ENCODE results near the gene PLEKHM2.

DNA sequence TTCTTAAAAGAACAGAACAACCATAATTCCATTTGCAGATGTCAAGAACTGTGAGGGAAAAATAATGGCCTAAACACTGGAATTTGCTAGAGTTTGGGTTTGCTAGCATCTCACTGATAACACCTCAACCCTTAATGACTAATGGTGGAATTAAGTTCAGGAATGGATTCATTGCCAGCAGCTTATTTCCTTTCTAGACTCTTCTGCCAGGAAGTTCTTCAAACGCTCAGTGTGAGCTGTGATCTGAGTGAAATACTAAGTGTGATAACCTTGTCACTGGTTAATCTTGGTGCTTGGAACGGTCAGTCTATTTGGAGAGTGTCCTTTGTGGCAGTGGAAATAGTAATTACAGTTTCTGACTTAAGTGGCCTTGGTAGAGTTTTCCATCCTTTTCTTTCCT is 21.6 kb upstream of the PLEKHM2 start:
- TF ChIP-seq CTCF (IDR thresholded peaks at IDR 0.05; ENCODE audit: low read length): no peak
- TF ChIP-seq EZH2 (IDR thresholded peaks at IDR 0.05; ENCODE audit: borderline replicate concordance, low read length): no peak

All from OCI-LY1 (cell line).